GM18909 (cell line): Measurements from ENCODE around the gene SNX15.
"Not testable (repeated sequence)": the region's sequence is repeated elsewhere in the genome, so short reads cannot be mapped to it uniquely, and the experiment has no call there.

Experiments used
- ATAC-seq: cut with Tn5 transposase; IDR thresholded peaks from one replicate; pipeline ENCODE4 v1.9.1; 2021; ENCODE audit warnings: mild to moderate bottlenecking; ENCODE audit not compliant: unreplicated experiment, poor library complexity

Gene SNX15

GRCh38 chr11:65014726-65015227 is 12.5 kb upstream of the SNX15 start:
- no peak for ATAC-seq

DNA sequence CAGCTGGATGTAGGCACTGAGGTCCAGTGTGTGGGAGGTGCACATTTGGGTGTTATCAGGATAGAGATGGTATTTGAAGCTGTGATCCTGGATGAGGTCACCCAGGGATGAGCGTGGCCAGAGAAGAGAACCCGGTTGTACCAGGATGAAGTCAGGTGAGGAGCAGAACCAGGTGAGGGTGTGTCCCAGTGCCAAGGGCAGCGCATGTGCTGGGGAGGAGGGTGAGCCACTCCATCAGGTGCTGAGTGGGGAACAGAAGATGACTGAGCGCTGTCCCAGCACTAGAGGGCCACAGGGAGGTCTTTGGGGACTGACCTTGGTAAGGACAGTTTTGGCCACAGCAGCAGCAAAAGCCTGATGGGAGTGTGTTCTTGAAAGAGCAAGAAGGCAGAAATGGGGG is 10.5 kb upstream of the SNX15 start:
- no peak for ATAC-seq

GRCh38 chr11:65017937-65018336 is 9.3 kb upstream of the SNX15 start:
- no peak for ATAC-seq

DNA sequence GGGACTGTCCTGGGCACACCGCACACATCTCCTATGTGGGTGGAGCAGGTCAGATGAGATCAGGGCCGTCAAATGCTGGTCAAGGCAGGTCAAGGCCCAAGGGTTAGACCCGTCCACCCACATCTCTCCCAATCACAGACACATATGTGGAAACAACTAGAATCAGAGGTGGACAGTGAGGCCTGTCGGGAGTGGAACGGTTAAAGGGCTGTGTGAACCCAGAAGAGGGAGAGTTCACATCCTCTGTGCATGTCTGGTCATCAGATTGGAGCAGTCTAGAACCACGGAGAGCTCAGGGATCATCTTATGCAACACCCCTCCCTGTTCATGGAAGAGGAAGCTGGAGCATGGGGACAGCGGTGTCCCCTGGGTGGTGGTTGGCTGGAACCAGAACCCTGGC is 7.4 kb upstream of the SNX15 start:
- ATAC-seq, result no peak

- no peak for ATAC-seq
These were observed 6.2 kb upstream of the SNX15 start for GRCh38 chr11:65021003-65021402.

GRCh38 chr11:65021509-65021908 is 5.7 kb upstream of the SNX15 start:
- no peak for ATAC-seq

GRCh38 chr11:65023502-65023901 is 3.7 kb upstream of the SNX15 start:
- ATAC-seq, result not testable (repeated sequence)

- no peak for ATAC-seq
These were observed 429 bp upstream of the SNX15 start for GRCh38 chr11:65026810-65027209.

DNA sequence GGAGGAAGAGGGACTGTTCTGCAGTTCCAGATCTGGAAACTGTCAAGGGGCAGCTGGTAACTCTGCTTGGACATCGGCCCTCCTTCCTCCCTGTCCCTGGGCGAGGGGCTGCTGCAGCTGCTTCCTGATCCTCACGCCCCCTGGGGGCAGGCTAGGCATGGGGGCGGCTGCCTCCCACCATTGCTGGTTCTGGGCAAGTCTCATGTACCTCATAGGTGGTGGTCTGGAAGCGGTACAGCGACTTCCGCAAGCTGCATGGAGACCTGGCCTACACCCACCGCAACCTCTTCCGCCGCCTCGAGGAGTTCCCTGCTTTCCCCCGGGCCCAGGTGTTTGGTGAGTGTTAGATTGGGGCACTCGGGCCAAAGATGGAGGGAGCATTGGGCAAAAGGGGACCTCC is 5.0 kb downstream of the SNX15 start:
- ATAC-seq, result no peak

DNA sequence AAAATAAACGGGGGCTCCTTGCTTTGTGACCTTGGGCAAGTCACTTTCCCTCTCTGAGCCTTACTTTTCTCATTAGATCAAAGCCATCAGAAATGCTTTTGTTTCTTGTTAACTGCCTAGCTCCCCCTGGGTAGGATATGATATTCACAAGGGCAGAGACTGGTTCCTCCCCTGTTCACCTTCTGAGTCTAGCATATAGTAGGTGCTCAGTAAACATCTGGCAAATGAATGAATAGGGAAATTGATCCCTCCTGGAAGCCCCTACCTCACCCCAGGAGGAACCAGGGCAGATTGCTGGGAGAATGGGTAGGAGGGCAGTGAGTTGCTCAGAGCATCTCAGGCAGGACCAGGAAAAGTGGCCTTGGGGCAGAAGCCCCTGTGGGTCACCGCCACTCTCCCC is 7.2 kb downstream of the SNX15 start:
- ATAC-seq, result no peak

- no peak for ATAC-seq
These were observed 8.3 kb downstream of the SNX15 start for GRCh38 chr11:65035579-65035978.

DNA sequence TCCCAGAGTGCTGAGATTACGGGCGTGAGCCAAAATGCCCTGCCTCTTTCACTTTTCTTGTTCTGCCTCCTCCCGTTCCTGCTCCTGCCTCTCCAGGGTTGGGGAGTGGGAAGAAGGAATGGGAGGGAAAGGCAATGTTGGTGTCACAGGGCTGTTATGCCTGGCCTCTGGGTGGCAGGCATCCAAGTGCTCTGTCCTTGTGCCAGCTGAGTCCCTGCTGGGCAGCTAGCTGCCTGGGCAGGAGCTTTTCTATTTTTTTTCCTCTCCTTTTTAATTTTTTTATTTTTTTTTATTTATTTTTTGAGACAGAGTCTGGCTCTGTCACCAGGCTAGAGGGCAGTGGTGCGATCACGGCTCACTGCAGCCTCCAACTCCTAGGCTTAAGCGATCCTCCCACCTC is 9.7 kb downstream of the SNX15 start:
- ATAC-seq, result no peak

GRCh38 chr11:65040520-65040846 is 13.2 kb downstream of the SNX15 start:
- no peak for ATAC-seq

DNA sequence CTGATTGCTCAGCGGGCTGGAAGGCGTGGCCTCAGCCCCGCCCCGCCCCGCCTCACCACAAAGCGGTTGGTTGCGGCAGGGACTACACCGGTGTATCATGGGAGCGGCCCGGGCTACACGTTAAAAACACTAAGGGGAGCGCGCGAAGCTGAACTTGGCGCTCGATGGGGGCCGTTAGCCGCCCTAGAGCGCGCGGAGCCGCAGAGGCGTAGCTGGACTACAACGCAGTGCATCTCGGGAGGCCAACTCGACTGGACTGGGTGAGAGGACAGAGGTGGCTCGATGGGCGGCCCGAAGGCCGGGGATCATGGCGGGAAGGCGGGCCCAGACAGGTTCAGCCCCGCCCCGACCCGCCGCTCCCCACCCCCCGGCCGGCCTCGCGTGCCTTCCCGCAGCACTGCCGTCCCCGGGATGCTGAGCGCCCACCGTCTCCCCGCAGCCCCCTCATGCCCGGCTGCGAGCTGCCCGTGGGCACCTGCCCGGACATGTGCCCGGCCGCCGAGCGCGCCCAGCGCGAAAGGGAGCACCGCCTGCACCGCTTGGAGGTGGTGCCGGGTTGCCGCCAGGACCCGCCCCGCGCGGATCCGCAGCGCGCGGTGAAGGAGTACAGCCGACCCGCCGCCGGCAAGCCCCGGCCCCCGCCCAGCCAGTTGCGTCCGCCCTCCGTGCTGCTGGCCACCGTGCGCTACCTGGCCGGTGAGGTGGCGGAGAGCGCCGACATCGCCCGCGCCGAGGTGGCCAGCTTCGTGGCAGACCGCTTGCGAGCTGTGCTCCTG is 13.8 kb downstream of the SNX15 start, which contains the start of gene SAC3D1:
TSS of gene SAC3D1 (plus strand) at position 364 of the 776 bp plus-strand sequence. CDS start at position 447, 83 bp downstream.
- ATAC-seq, result peak; percentile 88

DNA sequence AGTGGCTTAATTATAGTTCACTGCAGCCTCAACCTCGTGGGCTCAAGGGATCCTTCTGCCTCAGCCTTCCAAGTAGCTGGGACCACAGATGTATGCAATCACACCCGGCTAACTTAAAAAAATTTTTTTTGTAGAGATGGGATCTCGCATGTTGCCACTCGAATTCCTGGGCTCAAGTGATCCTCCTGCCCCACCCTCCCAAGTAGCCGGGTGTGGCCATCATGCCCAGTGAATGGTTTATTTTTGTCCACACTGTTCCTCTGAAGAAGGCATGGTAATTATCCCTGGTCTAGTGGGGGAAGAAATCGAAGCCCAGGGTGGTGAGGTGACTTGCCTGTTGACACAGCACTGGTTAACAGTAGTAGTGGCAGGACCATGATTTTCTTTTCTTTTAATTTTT is 15.7 kb downstream of the SNX15 start:
- ATAC-seq, result no peak

DNA sequence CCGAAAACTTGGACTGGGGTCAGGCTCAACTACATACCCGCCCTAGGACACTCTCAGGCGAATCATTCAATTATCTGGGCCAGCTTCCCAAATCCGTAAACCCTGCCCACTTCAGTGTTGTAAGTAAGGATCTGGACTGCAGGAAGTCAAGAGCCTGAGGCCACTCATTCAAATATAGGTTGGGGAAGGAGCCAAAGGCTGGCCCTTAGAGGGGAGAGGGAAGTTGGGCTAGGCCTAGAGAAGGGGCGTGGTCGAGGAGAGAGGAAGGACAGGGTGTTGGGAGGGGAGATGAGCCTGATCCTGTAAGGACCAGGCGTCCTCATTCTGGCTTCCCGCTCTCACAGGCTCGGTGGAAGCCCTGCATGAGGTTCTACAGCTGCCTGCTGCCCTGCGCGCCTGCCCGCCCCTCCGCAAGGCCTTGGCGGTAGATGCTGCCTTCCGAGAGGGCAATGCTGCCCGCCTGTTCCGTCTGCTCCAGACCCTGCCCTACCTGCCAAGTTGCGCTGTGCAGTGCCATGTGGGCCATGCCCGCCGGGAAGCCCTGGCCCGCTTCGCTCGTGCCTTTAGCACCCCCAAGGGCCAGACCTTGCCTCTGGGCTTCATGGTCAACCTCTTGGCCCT is 16.8 kb downstream of the SNX15 start:
- ATAC-seq, result no peak

DNA sequence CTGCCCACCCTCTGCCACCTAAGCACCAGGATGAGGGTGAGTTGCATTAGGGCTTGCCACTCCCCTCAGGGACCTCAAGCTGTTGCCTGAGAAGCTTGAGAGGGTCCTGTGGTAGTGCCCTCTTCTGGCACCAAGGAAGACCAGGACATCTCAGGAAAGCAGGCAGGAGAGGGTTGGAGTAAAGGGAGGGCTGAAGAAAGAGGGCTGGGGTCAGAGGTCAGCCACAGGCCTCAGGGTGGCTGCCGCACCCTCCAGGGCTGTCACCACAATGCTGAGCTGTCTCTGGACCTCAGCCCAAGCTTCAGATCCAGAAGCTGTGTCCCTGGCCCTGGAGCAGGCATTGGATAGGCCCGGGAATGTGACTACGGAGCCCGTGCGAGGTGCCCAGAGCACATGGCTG is 17.8 kb downstream of the SNX15 start:
- ATAC-seq, result no peak

DNA sequence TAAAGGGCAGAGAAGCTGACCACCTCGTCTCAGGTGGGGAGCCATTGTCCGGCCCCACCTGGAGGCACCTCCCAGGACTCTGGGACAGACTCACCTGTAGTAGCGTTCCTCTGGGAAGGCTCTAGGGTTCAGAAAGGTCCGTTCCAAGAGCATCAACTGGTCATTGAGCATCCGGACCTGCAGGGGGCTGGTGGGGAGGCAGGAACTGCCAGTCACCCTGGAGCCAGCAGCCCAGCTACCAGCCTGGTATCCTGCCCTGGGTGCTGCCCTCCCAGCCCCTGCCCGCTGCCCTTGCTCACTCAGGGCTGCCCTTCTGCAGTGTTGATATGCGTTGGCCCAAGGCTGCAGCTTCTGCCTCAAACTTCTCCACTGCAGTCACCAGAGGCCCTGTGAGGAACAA is 18.5 kb downstream of the SNX15 start:
- no peak for ATAC-seq

- no peak for ATAC-seq
These were observed 20.6 kb downstream of the SNX15 start for GRCh38 chr11:65047581-65048422.

DNA sequence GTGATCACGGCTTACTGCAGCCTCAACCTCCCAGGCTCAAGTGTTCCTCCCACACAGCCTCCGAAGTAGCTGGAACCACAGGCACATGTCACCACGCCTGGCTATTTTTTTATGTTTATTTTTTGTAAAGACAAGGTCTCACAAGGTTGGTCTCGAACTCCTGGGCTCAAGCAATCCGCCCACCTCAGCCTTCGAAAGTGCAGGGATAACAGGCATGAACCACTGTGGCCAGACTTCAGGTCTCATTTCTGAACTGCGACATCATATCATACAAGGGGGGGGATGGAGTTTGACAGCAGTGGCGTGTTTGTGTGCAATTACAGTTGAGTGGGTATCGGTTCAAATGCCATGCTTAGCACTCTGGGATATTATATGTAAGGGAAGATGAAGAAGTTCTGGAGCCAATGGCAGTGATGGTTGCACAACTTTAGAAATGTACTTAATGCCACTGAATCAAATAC is 24.2 kb downstream of the SNX15 start:
- ATAC-seq, result no peak
